OCI-LY1 (cell line): Measurements from ENCODE around the gene SNAPC4.

Experiments used
- H2AFZ ChIP-seq: fragments of 200-600 bp; sonication (generic), shearing (Covaris generic); 2 replicates; pipeline ENCODE4 v1.6.0; 2014; ENCODE audit warnings: antibody characterized with exemption, mild to moderate bottlenecking, low read length
- H3F3A ChIP-seq: fragments of 200-600 bp; sonication (generic), shearing (Covaris generic); 2 replicates; pipeline ENCODE4 v1.6.0; 2014; ENCODE audit warnings: mild to moderate bottlenecking, antibody characterized with exemption, low read length, moderate library complexity; ENCODE audit not compliant: insufficient read depth
- H3K27ac ChIP-seq: fragments of 200-600 bp; sonication (generic); 2 replicates; pipeline ENCODE4 v1.5.1; 2014; ENCODE audit warnings: low read length, mixed run types, mild to moderate bottlenecking, low read depth; ENCODE audit not compliant: poor library complexity, severe bottlenecking
- H3K27me3 ChIP-seq: fragments of 200-600 bp; sonication (generic); 2 replicates; pipeline ENCODE4 v1.6.0; 2014; ENCODE audit warnings: antibody characterized with exemption, mild to moderate bottlenecking, low read length, moderate library complexity; ENCODE audit not compliant: insufficient read depth
- H3K36me3 ChIP-seq: fragments of 200-600 bp; sonication (generic); 2 replicates; pipeline ENCODE4 v1.6.1; 2014; ENCODE audit warnings: mild to moderate bottlenecking, antibody characterized with exemption, low read length, moderate library complexity, mixed read lengths; ENCODE audit not compliant: insufficient read depth
- H3K4me1 ChIP-seq: fragments of 200-600 bp; sonication (generic); 2 replicates; pipeline ENCODE4 v1.5.1; 2014; ENCODE audit warnings: mild to moderate bottlenecking, low read length, moderate library complexity; ENCODE audit not compliant: insufficient read depth, severe bottlenecking
- H3K4me2 ChIP-seq: fragments of 200-600 bp; sonication (generic), shearing (Covaris generic); 2 replicates; pipeline ENCODE4 v1.6.1; 2014; ENCODE audit warnings: low read length
- H3K4me3 ChIP-seq: fragments of 200-600 bp; sonication (generic); 2 replicates; pipeline ENCODE4 v1.5.1; 2014; ENCODE audit warnings: low read length, low read depth, mild to moderate bottlenecking, mixed read lengths; ENCODE audit not compliant: poor library complexity, severe bottlenecking
- H3K79me2 ChIP-seq: fragments of 200-600 bp; shearing (Covaris generic); 2 replicates; pipeline ENCODE4 v1.6.1; 2016; ENCODE audit warnings: mixed run types, low read length, mixed read lengths; ENCODE audit not compliant: insufficient read depth
- H3K9ac ChIP-seq: fragments of 200-600 bp; sonication (generic), shearing (Covaris generic); 2 replicates; pipeline ENCODE4 v1.6.1; 2014; ENCODE audit warnings: mild to moderate bottlenecking, low read length, mixed read lengths
- H3K9me2 ChIP-seq: fragments of 200-600 bp; sonication (generic), shearing (Covaris generic); 2 replicates; pipeline ENCODE4 v1.6.1; 2014; ENCODE audit warnings: low read depth, mild to moderate bottlenecking, low read length, mixed read lengths
- H3K9me3 ChIP-seq: fragments of 200-600 bp; shearing (Covaris generic); 2 replicates; pipeline ENCODE4 v1.6.1; 2014; ENCODE audit warnings: low read length, mixed read lengths
- H4K20me1 ChIP-seq: fragments of 200-600 bp; sonication (generic), shearing (Covaris generic); 2 replicates; pipeline ENCODE4 v1.6.0; 2016; ENCODE audit warnings: mild to moderate bottlenecking, low read length; ENCODE audit not compliant: insufficient read depth
- CTCF ChIP-seq: fragments of 200-600 bp; sonication (generic), shearing (Covaris generic); IDR thresholded peaks from 2 replicates; pipeline ENCODE4 v1.5.1; 2017; ENCODE audit warnings: mild to moderate bottlenecking, antibody characterized with exemption, low read length, moderate library complexity, mixed read lengths
- EZH2 ChIP-seq: fragments of 200-600 bp; sonication (generic), shearing (Covaris generic); IDR thresholded peaks from 2 replicates; pipeline ENCODE4 v1.8.0; 2017; ENCODE audit warnings: borderline replicate concordance, mixed run types, mild to moderate bottlenecking, antibody characterized with exemption, low read length, moderate library complexity, mixed read lengths

The SNAPC4 gene

GRCh38 chr9:136393531-136393930 is 6.4 kb downstream of the SNAPC4 start:
- H3K27ac ChIP-seq = no peak overlapping the region
- H3F3A ChIP-seq = no peaks in the 10 kb centered on the region
- no peaks in the 10 kb centered on the region for H4K20me1 ChIP-seq
- H2AFZ ChIP-seq = no peak overlapping the region
- no peak overlapping the region for H3K4me3 ChIP-seq
- H3K79me2 ChIP-seq = peaks cover 7% of the 10 kb centered on the region; the same call in 1 of the 2 replicates
- H3K9ac ChIP-seq = no peak overlapping the region
- H3K36me3 ChIP-seq = peaks cover 87% of the 10 kb centered on the region
- H3K4me2 ChIP-seq = no peak overlapping the region
- no peaks in the 10 kb centered on the region for H3K27me3 ChIP-seq
- H3K9me3 ChIP-seq = no peaks in the 10 kb centered on the region
- H3K9me2 ChIP-seq = no peaks in the 10 kb centered on the region
- peaks cover 6% of the 10 kb centered on the region for H3K4me1 ChIP-seq
- TF ChIP-seq CTCF (no peak), EZH2 (no peak)

- Histone ChIP-seq H3K27ac (no peak overlapping the region), H3K27me3 (no peaks in the 10 kb centered on the region), H3K4me3 (no peak overlapping the region), H3K36me3 (peaks cover 87% of the 10 kb centered on the region), H3F3A (no peaks in the 10 kb centered on the region), H3K9me2 (no peaks in the 10 kb centered on the region), H3K4me2 (no peak overlapping the region), H4K20me1 (no peaks in the 10 kb centered on the region), H3K9ac (no peak overlapping the region), H2AFZ (no peak overlapping the region), H3K79me2 (0 out of 2 replicates have a peak, but pooled peaks cover under 1% of the 10 kb centered on the region), H3K9me3 (no peaks in the 10 kb centered on the region), H3K4me1 (no peaks in the 10 kb centered on the region)
- no peak for TF ChIP-seq CTCF
- TF ChIP-seq EZH2 = no peak
These were observed 7.2 kb downstream of the SNAPC4 start for GRCh38 chr9:136392538-136393449.

- H3K9me3 ChIP-seq = no peaks in the 10 kb centered on the region
- H3K27me3 ChIP-seq = no peaks in the 10 kb centered on the region
- H3K79me2 ChIP-seq = no peaks in the 10 kb centered on the region
- peaks cover 92% of the 10 kb centered on the region for H3K36me3 ChIP-seq
- H2AFZ ChIP-seq = no peak overlapping the region
- no peaks in the 10 kb centered on the region for H3K9me2 ChIP-seq
- no peaks in the 10 kb centered on the region for H3F3A ChIP-seq
- H3K9ac ChIP-seq = no peak overlapping the region
- H3K4me2 ChIP-seq = no peak overlapping the region
- TF ChIP-seq EZH2 (no peak), CTCF (no peak)
- no peaks in the 10 kb centered on the region for H4K20me1 ChIP-seq
- no peaks in the 10 kb centered on the region for H3K4me1 ChIP-seq
- no peak overlapping the region for H3K27ac ChIP-seq
- H3K4me3 ChIP-seq = no peak overlapping the region
These were observed 8.0 kb downstream of the SNAPC4 start for GRCh38 chr9:136391737-136392537.
